GM12878 (cell line): ENCODE measurements around the gene PCIF1.
A peak's percentile ranks its signal among the peaks of the same experiment; 100 is the strongest.

ENCODE experiments used
- ASH2L ChIP-seq: fragments of 300-600, 200-600 bp; sonication (generic); IDR thresholded peaks from 2 replicates; pipeline ENCODE4 v1.6.1; 2017; ENCODE audit warnings: low read depth, mild to moderate bottlenecking, borderline replicate concordance
- BMI1 ChIP-seq: fragments of 450-650 bp; IDR thresholded peaks from 2 replicates; pipeline ENCODE4 v1.6.1; 2016; ENCODE audit warnings: mild to moderate bottlenecking, moderate library complexity, borderline replicate concordance
- HDAC6 ChIP-seq: fragments of 200-600 bp; sonication (generic); IDR thresholded peaks from one replicate; pipeline ENCODE4 v1.8.0; 2017; ENCODE audit warnings: antibody characterized with exemption; ENCODE audit not compliant: unreplicated experiment
- RAD21 ChIP-seq: IDR thresholded peaks from 2 replicates; pipeline ENCODE4 v1.6.1; 2011; ENCODE audit warnings: mild to moderate bottlenecking, low read depth, low read length, moderate library complexity; ENCODE audit not compliant: insufficient read depth
- TF ChIP-seq, protein P1 (sequence below), 3 experiments: IDR thresholded peaks in 2 of 3; conservative IDR thresholded peaks in 1 of 3; 2 replicates each; pipeline ENCODE4 v1.5.1; 2011; ENCODE audit warnings: low read depth in 3 of 3, low read length in 3 of 3, mild to moderate bottlenecking in 3 of 3, control low read depth in 2 of 3, moderate library complexity in 2 of 3, inconsistent platforms in 1 of 3, mixed read lengths in 1 of 3; ENCODE audit not compliant: control insufficient read depth in 2 of 3, insufficient read depth in 1 of 3; ENCODE audit errors: extremely low read depth in 1 of 3
- TF ChIP-seq, protein P2 (sequence below): IDR thresholded peaks from 2 replicates; pipeline ENCODE4 v1.6.1; 2011; ENCODE audit warnings: low read depth, low read length, improper control_type of control experiment, borderline replicate concordance

DNA sequence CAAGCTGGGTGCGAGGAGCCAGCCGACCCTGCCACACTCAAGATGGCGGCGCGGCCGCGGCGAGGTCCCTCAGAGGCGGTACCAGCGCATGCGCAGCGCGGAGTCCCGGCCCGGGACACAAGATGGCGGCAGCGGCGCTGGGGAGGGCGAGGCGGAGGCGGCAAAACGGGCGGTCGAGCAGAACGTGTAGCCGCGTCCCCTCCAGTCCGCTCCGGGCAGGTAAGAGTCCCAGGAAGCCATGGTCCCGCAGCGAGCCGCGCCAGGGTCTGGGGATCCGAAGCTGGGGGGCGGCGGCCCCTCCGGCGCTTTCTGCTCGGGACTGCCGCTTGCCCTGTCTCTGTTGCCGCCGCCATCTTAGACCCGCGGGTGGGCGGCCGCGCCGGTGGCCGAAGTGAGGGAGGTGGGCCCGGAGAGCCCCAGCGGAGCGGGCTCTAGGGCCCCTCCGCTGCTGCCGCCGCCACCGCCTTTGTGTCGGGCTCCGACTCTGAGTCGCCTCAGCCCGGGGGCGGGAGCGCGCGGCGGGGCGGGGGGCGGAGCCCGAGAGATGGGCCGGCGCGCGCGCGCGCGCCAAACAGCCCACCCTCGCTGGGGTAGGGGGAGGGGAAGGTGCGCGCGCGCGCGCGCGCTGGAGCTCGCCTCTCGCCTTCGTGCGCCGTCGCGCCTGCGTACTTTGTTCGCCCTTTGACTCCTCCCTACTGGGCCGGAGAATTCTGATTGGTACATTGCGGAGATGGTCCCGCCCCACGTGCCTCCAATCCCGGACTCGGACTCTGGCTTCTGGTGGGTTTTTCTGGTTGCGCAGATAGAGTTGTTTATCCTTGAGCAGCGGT is at the start of gene PCIF1:
- TF ChIP-seq RAD21 = no peak
- peak; percentile 59 for TF ChIP-seq HDAC6
- TF ChIP-seq, protein P1, sequence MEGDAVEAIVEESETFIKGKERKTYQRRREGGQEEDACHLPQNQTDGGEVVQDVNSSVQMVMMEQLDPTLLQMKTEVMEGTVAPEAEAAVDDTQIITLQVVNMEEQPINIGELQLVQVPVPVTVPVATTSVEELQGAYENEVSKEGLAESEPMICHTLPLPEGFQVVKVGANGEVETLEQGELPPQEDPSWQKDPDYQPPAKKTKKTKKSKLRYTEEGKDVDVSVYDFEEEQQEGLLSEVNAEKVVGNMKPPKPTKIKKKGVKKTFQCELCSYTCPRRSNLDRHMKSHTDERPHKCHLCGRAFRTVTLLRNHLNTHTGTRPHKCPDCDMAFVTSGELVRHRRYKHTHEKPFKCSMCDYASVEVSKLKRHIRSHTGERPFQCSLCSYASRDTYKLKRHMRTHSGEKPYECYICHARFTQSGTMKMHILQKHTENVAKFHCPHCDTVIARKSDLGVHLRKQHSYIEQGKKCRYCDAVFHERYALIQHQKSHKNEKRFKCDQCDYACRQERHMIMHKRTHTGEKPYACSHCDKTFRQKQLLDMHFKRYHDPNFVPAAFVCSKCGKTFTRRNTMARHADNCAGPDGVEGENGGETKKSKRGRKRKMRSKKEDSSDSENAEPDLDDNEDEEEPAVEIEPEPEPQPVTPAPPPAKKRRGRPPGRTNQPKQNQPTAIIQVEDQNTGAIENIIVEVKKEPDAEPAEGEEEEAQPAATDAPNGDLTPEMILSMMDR (IDR thresholded peaks at IDR 0.05 in 2 of 3, conservative IDR thresholded peaks at IDR 0.05 in 1 of 3; ENCODE audit: control insufficient read depth in 2 of 3, extremely low read depth in 1 of 3, insufficient read depth in 1 of 3, low read depth in 3 of 3, low read length in 3 of 3) = no peak
- TF ChIP-seq, protein P2, sequence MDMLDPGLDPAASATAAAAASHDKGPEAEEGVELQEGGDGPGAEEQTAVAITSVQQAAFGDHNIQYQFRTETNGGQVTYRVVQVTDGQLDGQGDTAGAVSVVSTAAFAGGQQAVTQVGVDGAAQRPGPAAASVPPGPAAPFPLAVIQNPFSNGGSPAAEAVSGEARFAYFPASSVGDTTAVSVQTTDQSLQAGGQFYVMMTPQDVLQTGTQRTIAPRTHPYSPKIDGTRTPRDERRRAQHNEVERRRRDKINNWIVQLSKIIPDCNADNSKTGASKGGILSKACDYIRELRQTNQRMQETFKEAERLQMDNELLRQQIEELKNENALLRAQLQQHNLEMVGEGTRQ = peak; percentile 79
- TF ChIP-seq ASH2L = peak; percentile 96; the same call in 1 of the 2 replicates
- no peak for TF ChIP-seq BMI1
